MV-4-11 (cell line): Measurements from ENCODE around the gene TFAP2B.

Experiments
- DNase-seq: peaks from one replicate; lab custom pipeline; 2025; lab: John Stamatoyannopoulos, UW

The TFAP2B gene

GRCh38 chr6:50848989-50849795, 30.5 kb downstream of the TFAP2B start:
- no peak for DNase-seq

GRCh38 chr6:50849796-50850180, 31.1 kb downstream of the TFAP2B start:
- DNase-seq: no peak

GRCh38 chr6:50850223-50851048, 31.8 kb downstream of the TFAP2B start:
- no peak for DNase-seq

- DNase-seq: no peak
These were observed 32.6 kb downstream of the TFAP2B start for GRCh38 chr6:50851049-50851845.

DNA sequence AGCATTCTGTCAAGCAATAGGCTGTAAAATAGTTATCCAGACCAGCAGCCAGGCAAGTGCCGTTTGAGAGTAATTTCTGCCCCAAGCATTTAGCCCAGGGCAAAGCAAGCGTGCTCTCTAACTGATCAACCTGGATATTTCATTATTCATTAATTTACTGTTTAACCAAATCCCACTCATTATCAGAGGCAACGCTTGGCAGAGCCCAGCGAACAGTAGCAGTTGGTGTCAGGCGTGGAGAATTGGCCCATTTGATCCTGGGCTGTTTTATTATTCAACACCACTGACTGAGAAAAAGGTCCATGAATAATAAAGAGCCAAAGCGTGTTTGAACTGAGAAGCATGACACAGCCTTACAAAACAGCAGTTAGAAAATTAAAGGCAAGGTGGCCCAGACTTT, 35.3 kb downstream of the TFAP2B start:
- no peak for DNase-seq

DNA sequence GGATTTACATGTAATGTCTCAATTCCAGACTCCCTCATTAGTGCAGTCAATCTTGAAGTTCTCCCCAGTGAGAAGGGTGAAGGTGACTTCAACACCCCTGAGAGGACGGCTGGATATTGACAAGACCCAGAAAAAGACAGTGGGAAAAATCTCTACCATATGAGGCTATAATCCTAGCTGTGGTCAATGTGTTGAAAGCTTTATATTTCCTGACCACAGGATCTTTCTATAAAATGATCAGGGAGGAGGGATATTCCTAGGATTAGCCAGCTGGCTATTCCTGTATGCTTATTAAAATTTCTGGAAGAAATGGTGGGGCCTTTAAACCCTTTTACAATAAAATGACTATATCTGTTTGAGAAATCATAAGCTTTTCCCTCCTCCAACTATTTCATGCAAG, 43.0 kb downstream of the TFAP2B start:
- no peak for DNase-seq

- DNase-seq: no peak
These were observed 43.5 kb downstream of the TFAP2B start for GRCh38 chr6:50862176-50862575.

DNA sequence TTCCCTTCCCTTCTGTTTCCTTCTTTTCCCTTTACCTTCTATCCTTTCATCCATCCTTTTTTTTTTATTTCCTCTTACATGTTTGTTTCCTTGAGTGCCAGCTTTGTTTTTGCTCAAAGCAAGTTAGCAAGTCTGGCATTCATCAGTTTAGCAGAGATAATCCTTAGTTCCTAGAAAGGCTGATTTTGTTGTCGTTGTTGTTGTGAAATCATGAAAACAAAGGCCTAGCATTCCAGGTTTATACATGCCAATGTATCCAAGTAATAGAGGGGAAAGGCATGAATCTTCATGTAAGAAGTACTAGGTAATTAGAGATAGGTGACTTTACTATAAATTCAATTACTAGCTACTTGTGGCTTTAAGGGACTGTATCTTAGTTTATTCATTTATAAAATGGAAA, 45.9 kb downstream of the TFAP2B start:
- DNase-seq: no peak

GRCh38 chr6:50868466-50868865, 49.8 kb downstream of the TFAP2B start:
- no peak for DNase-seq

DNA sequence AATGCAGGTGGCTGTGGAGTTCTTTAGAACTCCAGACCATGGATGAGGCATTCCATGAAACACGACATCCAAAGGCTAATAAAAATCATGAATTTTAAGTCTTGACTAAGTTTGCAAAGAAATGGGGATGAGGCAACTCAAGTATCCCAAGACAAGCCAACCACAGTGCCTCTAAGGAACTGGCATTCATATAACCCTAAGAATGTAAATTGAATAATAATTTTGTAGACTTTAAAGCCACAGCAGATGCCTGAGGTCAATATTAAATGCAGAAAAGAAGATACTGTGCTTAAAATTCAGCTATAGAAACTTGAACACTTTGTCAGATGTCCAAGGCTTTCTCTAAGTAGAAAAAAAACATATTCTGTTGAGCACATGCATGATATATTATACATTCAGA, 54.5 kb downstream of the TFAP2B start:
- no peak for DNase-seq

DNA sequence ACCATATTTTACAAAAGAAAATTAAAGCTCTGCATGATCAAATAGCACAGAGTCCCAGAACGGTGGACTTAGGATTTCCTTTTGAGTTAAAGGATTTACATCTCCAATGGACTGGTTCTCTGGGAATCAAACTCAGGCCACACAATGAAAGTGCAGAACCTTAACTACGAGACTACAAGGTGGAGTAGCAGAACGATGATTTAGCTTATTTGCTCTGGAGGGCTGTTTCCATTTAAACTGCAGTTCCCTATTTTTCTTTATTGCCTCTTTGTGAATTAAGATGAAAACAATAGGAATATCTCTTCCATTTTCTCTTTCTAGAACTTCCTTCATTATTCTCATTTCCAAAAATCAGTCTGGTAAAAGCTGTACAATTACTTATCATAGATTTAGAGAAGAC, 65.7 kb downstream of the TFAP2B start:
- no peak for DNase-seq

GRCh38 chr6:50887112-50887511, 68.4 kb downstream of the TFAP2B start:
- DNase-seq: no peak

DNA sequence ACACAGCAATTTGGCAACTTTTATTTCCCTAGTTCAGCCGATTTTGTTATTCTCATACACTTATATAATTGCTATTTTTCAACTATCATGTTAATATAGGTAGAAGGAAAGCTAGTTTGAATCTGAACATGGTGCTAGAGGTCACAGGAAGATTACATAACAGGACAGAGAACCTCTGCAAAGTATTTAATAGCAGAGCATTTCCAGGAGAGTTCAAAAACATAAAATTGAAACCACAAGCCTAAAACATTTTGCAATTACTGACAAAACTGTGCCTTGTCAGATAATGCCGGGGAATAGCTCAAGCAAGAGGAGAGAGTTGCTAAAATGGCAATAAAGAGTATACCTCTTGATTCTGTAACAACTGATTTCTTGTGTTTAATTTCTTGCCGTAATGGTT, 70.8 kb downstream of the TFAP2B start:
- DNase-seq: no peak

DNA sequence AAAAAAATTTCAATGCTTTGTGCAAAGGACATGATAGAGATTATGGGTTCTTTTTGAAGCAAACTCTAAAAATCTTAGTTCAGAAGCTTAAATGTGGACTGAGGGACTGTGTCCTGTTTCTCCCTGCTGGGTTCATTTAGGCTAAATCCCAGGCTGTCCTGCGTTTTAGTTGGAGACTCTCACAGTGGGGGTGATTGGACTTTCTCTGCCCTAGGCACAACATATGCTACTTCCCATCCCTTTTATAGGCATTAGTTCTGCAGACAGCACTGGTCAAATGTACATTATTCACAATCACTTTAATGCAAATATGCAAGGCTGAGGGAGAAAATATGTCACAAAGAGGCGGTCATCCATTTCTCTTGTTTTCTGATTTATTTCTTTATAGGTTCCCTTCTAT, 71.3 kb downstream of the TFAP2B start:
- DNase-seq: no peak

- DNase-seq: no peak
These were observed 71.9 kb downstream of the TFAP2B start for GRCh38 chr6:50890579-50890978.

- no peak for DNase-seq
These were observed 72.6 kb downstream of the TFAP2B start for GRCh38 chr6:50891290-50891689.
